Measurements from ENCODE around the gene APCDD1. TPM values are rescaled to one million over a fixed set of nuclear protein-coding genes. Genes with fewer than 3 reads are reported as not detected.

APCDD1 gene
- total and polyA plus RNA-seq, 2 of the 13 experiments (the other 11 are each of a cell fraction or from before 2014, with no cell fraction given): 2.1 to 8.6 TPM

DNA sequence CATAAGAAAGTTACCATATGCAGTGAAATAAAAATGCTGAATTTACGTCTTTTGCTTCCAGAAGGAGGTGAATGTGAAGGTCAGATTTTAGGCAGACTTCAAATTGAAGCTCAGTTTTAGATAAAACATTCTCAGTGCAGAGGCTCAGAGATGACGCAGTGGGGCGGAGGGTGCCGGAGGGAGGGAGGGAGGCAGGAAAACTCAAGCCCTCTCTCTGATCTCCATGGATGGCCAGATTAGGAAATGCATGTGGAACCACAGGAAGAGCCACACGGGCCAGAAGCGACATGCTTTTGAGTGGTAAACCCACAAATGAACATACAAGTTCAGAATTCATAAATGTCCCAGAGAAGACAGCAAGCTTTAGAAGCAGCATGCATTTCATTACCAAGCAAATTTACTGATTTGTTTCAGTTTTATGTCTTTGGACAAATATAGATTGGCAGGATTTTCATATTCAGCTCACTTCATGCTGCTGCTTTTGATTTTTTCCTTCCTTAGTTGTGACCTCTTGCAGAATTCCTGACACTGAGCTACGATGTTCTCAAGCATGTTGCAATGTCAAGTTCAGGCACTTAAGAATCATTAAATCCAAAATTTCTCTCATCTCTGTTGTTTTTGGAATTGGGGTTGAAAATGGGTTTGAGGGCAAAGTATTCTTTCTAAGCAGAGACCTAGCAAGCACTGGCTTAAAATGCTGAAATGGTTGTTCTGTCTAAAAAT is 29.7 kb upstream of the APCDD1 start:
- Histone ChIP-seq H3K79me2 (ENCODE audit: insufficient read depth, low read length) (no peaks in the 10 kb centered on the region), H3K9me3 (ENCODE audit: low read length) (no peaks in the 10 kb centered on the region), H3K4me3 (replicated peaks in 1 of 3; ENCODE audit: insufficient read depth in 1 of 3, low read depth in 2 of 3, low read length in 3 of 3) (no peak overlapping the region), H3K27me3 (ENCODE audit: control insufficient read depth in 1 of 2, insufficient read depth in 2 of 2, low read length in 2 of 2) (no peaks in the 10 kb centered on the region), H3K36me3 (replicated peaks in 1 of 2; ENCODE audit: control insufficient read depth in 1 of 2, insufficient read depth in 2 of 2, low read length in 2 of 2) (no peaks in the 10 kb centered on the region), H3K4me1 (ENCODE audit: insufficient read depth, low read length) (no peaks in the 10 kb centered on the region), H3K4me2 (ENCODE audit: low read depth, low read length) (no peak overlapping the region), H2AFZ (ENCODE audit: low read length) (no peak overlapping the region), H3K27ac (ENCODE audit: extremely low read length, insufficient read depth, low read length) (no peak overlapping the region), H3K9ac (ENCODE audit: insufficient read depth, low read depth, low read length) (no peak overlapping the region), H4K20me1 (ENCODE audit: insufficient read depth, low read length) (no peaks in the 10 kb centered on the region)
- ATAC-seq (no peak), DNase-seq (ENCODE audit: low spot score) (no peak), FAIRE-seq (no peak)
- no TSS peak for BruUV-seq (replicated peaks)
- WGBS (ENCODE audit: low lambda C conversion rate): 33% methylated on average over 7 of the region's 7 CpGs
- POLR2A ChIA-PET: no interaction called here
- intact Hi-C loops (cut with micrococcal nuclease; ENCODE audit: unreplicated experiment): no loop called here
- in situ Hi-C loops (cut with HindIII; ENCODE audit: extremely low pct_ligation_motif_present, low pct_unique_long_range_greater_than_20kb): no loop called here
- CTCF ChIA-PET (ENCODE audit: low intra/inter-chr PET ratio, low total read pairs): no interaction called here
- TF ChIP-seq ZBTB7B (CRISPR knock-in tag; IDR thresholded peaks at IDR 0.05) (no peak), ZNF724P (CRISPR knock-in tag; IDR thresholded peaks at IDR 0.05; ENCODE audit: borderline replicate concordance) (no peak), NFIC (IDR thresholded peaks at IDR 0.05; ENCODE audit: low read length) (no peak), ZNF296 (CRISPR knock-in tag; conservative IDR thresholded peaks at IDR 0.05) (no peak), ZNF746 (CRISPR knock-in tag; IDR thresholded peaks at IDR 0.05) (no peak), ZNF124 (CRISPR knock-in tag; IDR thresholded peaks at IDR 0.05) (no peak), POLR2A (IDR thresholded peaks at IDR 0.05; ENCODE audit: insufficient read depth in 1 of 2, low read depth in 2 of 2, low read length in 2 of 2) (no peak), JDP2 (CRISPR knock-in tag; IDR thresholded peaks at IDR 0.05; ENCODE audit: borderline replicate concordance) (no peak), ZSCAN31 (CRISPR knock-in tag; IDR thresholded peaks at IDR 0.05; ENCODE audit: low read depth) (no peak), RBAK (CRISPR knock-in tag; IDR thresholded peaks at IDR 0.05) (no peak), ZNF180 (CRISPR knock-in tag; IDR thresholded peaks at IDR 0.05; ENCODE audit: borderline replicate concordance, low read depth) (no peak)
- TF ChIP-seq, protein P1, sequence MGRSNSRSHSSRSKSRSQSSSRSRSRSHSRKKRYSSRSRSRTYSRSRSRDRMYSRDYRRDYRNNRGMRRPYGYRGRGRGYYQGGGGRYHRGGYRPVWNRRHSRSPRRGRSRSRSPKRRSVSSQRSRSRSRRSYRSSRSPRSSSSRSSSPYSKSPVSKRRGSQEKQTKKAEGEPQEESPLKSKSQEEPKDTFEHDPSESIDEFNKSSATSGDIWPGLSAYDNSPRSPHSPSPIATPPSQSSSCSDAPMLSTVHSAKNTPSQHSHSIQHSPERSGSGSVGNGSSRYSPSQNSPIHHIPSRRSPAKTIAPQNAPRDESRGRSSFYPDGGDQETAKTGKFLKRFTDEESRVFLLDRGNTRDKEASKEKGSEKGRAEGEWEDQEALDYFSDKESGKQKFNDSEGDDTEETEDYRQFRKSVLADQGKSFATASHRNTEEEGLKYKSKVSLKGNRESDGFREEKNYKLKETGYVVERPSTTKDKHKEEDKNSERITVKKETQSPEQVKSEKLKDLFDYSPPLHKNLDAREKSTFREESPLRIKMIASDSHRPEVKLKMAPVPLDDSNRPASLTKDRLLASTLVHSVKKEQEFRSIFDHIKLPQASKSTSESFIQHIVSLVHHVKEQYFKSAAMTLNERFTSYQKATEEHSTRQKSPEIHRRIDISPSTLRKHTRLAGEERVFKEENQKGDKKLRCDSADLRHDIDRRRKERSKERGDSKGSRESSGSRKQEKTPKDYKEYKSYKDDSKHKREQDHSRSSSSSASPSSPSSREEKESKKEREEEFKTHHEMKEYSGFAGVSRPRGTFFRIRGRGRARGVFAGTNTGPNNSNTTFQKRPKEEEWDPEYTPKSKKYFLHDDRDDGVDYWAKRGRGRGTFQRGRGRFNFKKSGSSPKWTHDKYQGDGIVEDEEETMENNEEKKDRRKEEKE (IDR thresholded peaks at IDR 0.05): no peak
- TF ChIP-seq, protein P2, sequence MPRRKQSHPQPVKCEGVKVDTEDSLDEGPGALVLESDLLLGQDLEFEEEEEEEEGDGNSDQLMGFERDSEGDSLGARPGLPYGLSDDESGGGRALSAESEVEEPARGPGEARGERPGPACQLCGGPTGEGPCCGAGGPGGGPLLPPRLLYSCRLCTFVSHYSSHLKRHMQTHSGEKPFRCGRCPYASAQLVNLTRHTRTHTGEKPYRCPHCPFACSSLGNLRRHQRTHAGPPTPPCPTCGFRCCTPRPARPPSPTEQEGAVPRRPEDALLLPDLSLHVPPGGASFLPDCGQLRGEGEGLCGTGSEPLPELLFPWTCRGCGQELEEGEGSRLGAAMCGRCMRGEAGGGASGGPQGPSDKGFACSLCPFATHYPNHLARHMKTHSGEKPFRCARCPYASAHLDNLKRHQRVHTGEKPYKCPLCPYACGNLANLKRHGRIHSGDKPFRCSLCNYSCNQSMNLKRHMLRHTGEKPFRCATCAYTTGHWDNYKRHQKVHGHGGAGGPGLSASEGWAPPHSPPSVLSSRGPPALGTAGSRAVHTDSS (CRISPR knock-in tag; conservative IDR thresholded peaks at IDR 0.05): no peak
- TF ChIP-seq, protein P3, sequence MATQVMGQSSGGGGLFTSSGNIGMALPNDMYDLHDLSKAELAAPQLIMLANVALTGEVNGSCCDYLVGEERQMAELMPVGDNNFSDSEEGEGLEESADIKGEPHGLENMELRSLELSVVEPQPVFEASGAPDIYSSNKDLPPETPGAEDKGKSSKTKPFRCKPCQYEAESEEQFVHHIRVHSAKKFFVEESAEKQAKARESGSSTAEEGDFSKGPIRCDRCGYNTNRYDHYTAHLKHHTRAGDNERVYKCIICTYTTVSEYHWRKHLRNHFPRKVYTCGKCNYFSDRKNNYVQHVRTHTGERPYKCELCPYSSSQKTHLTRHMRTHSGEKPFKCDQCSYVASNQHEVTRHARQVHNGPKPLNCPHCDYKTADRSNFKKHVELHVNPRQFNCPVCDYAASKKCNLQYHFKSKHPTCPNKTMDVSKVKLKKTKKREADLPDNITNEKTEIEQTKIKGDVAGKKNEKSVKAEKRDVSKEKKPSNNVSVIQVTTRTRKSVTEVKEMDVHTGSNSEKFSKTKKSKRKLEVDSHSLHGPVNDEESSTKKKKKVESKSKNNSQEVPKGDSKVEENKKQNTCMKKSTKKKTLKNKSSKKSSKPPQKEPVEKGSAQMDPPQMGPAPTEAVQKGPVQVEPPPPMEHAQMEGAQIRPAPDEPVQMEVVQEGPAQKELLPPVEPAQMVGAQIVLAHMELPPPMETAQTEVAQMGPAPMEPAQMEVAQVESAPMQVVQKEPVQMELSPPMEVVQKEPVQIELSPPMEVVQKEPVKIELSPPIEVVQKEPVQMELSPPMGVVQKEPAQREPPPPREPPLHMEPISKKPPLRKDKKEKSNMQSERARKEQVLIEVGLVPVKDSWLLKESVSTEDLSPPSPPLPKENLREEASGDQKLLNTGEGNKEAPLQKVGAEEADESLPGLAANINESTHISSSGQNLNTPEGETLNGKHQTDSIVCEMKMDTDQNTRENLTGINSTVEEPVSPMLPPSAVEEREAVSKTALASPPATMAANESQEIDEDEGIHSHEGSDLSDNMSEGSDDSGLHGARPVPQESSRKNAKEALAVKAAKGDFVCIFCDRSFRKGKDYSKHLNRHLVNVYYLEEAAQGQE (IDR thresholded peaks at IDR 0.05; ENCODE audit: borderline replicate concordance in 1 of 2, low read depth in 1 of 2, low read length in 2 of 2): no peak

All from HepG2 (cell line).